GM10847 (cell line): ENCODE measurements around the gene KCNQ1OT1.

ENCODE experiments used
- POLR2A ChIP-seq: IDR thresholded peaks from 2 replicates; pipeline ENCODE4 v1.6.1; 2011; ENCODE audit not compliant: insufficient read length; ENCODE audit errors: extremely low read depth

Gene KCNQ1OT1

GRCh38 chr11:2588809-2589537 is 110.8 kb downstream of the KCNQ1OT1 start:
- TF ChIP-seq POLR2A = no peak

- no peak for TF ChIP-seq POLR2A
Measured at GRCh38 chr11:2587976-2588748, 111.6 kb downstream of the KCNQ1OT1 start.

- TF ChIP-seq POLR2A = no peak
Measured at GRCh38 chr11:2587132-2587930, 112.5 kb downstream of the KCNQ1OT1 start.

- no peak for TF ChIP-seq POLR2A
Measured at GRCh38 chr11:2586793-2587131, 113.0 kb downstream of the KCNQ1OT1 start.

GRCh38 chr11:2586087-2586792 is 113.6 kb downstream of the KCNQ1OT1 start:
- no peak for TF ChIP-seq POLR2A

GRCh38 chr11:2585566-2586086 is 114.2 kb downstream of the KCNQ1OT1 start:
- TF ChIP-seq POLR2A = no peak

- TF ChIP-seq POLR2A = no peak
Measured at GRCh38 chr11:2584812-2585565, 114.8 kb downstream of the KCNQ1OT1 start.

- no peak for TF ChIP-seq POLR2A
Measured at GRCh38 chr11:2584434-2584811, 115.4 kb downstream of the KCNQ1OT1 start.

- TF ChIP-seq POLR2A = no peak
Measured at GRCh38 chr11:2583605-2583958, 116.2 kb downstream of the KCNQ1OT1 start.

- TF ChIP-seq POLR2A = no peak
Measured at GRCh38 chr11:2582946-2583604, 116.7 kb downstream of the KCNQ1OT1 start.

GRCh38 chr11:2582351-2582945 is 117.3 kb downstream of the KCNQ1OT1 start:
- TF ChIP-seq POLR2A = no peak

- no peak for TF ChIP-seq POLR2A
Measured at GRCh38 chr11:2581931-2582350, 117.9 kb downstream of the KCNQ1OT1 start.

GRCh38 chr11:2581151-2581930 is 118.5 kb downstream of the KCNQ1OT1 start:
- TF ChIP-seq POLR2A = no peak
